Ascending aorta (tissue), 2 donors: ENCODE results near the gene SPRYD4. TPM values are rescaled to one million over a fixed set of nuclear protein-coding genes. Genes with fewer than 3 reads are reported as not detected.
A peak's percentile ranks its signal among the peaks of the same experiment; 100 is the strongest.
"Not testable (repeated sequence)": the region's sequence is repeated elsewhere in the genome, so short reads cannot be mapped to it uniquely, and the experiment has no call there.

ENCODE experiments used
- DNase-seq, 2 donors: peaks; one replicate each; pipeline ENCODE4 v3.0.0-alpha.2; 2019; ENCODE audit warnings: low spot score in 2 of 2
- H3K27ac ChIP-seq, 2 donors: fragments of 200-600 bp; sonication (generic); one replicate each; pipeline ENCODE4 v1.5.1; 2016 to 2017; ENCODE audit warnings: mild to moderate bottlenecking in 1 of 2
- H3K27me3 ChIP-seq: fragments of 200-600 bp; sonication (generic); one replicate; pipeline ENCODE4 v1.5.1; 2017
- H3K36me3 ChIP-seq, 2 donors: fragments of 200-600 bp; sonication (generic); one replicate each; pipeline ENCODE4 v1.5.1; 2016
- H3K4me1 ChIP-seq, 2 donors: fragments of 200-600 bp; sonication (generic); one replicate each; pipeline ENCODE4 v1.5.1; 2016 to 2017; ENCODE audit warnings: mild to moderate bottlenecking in 1 of 2
- H3K4me3 ChIP-seq, 2 donors: fragments of 200-600 bp; sonication (generic); one replicate each; pipeline ENCODE4 v1.5.1; 2016 to 2017; ENCODE audit warnings: mild to moderate bottlenecking in 1 of 2
- H3K9me3 ChIP-seq, 2 donors: fragments of 200-600 bp; sonication (generic); one replicate each; pipeline ENCODE4 v1.5.1; 2016
- CTCF ChIP-seq, 3 experiments: fragments of 200-600 bp in 2 of 3; fragments of 450-650 bp in 1 of 3; sonication (generic) in 2 of 3; IDR thresholded peaks; one replicate each; pipeline ENCODE4 v1.5.1; 2016 to 2019; ENCODE audit warnings: antibody characterized with exemption in 3 of 3, mild to moderate bottlenecking in 1 of 3, moderate library complexity in 1 of 3
- intact Hi-C: fragments of 100-400 bp; cut with DNase I; formaldehyde crosslinking; loops from one replicate; pipeline ENCODE4 v1.15.1; 2023
- total RNA-seq: library from RNA; depleted of rRNA; stranded (reverse); fragments of >200 nt; gene quantifications from one replicate; pipeline ENCODE4 v1.1.0, GENCODE V29; 2016

SPRYD4 gene
- total RNA-seq, 1 donor from 2014 or later: 0.43 TPM

GRCh38 chr12:56488041-56488955 lies 19.9 kb downstream of the SPRYD4 start, which contains the start of gene GLS2:
GLS2 (minus strand) TSS chr12:56488161; CDS start chr12:56488118, 43 bp downstream.
- peaks cover 3% of the 10 kb centered on the region in 2 donors for H3K4me1 ChIP-seq
- H3K4me3 ChIP-seq: peak within 1 kb of the TSS; percentile 54 to 83
- intact Hi-C loops: no loop called here
- H3K9me3 ChIP-seq: no peaks in the 10 kb centered on the region
- no peaks in the 10 kb centered on the region for H3K36me3 ChIP-seq
- H3K27ac ChIP-seq: no peak within 1 kb of the TSS
- no peaks in the 10 kb centered on the region for H3K27me3 ChIP-seq
- peak in 1 of 2 donors; percentile 85 for DNase-seq
- TF ChIP-seq CTCF (IDR thresholded peaks at IDR 0.05): no peak

- Histone ChIP-seq H3K27me3 (no peaks in the 10 kb centered on the region), H3K36me3 (no peaks in the 10 kb centered on the region), H3K9me3 (no peaks in the 10 kb centered on the region), H3K4me3 (no peak overlapping the region), H3K4me1 (peaks cover 3% of the 10 kb centered on the region in 2 donors), H3K27ac (no peak overlapping the region)
- TF ChIP-seq CTCF (IDR thresholded peaks at IDR 0.05): no peak
- no peak for DNase-seq
- intact Hi-C loops: no loop called here
Observed at GRCh38 chr12:56490360-56490759, 22.0 kb downstream of the SPRYD4 start.

- intact Hi-C loops, DNase-seq, H3K9me3 ChIP-seq, H3K4me1 ChIP-seq, H3K27me3 ChIP-seq, H3K4me3 ChIP-seq, H3K27ac ChIP-seq, H3K36me3 ChIP-seq: not testable (repeated sequence)
Observed at GRCh38 chr12:56493409-56494105, 25.2 kb downstream of the SPRYD4 start.

- DNase-seq: not testable (repeated sequence)
Observed at GRCh38 chr12:56494106-56494415, 25.7 kb downstream of the SPRYD4 start.

GRCh38 chr12:56494481-56494880 lies 26.1 kb downstream of the SPRYD4 start:
- DNase-seq, intact Hi-C loops, H3K4me3 ChIP-seq, H3K4me1 ChIP-seq, H3K9me3 ChIP-seq, H3K27ac ChIP-seq, H3K36me3 ChIP-seq, H3K27me3 ChIP-seq: not testable (repeated sequence)

More at GRCh38 chr12:56494106-56494415, 25.7 kb downstream of the SPRYD4 start:
- H3K4me3 ChIP-seq, H3K36me3 ChIP-seq, H3K9me3 ChIP-seq, H3K27ac ChIP-seq, H3K4me1 ChIP-seq, intact Hi-C loops, H3K27me3 ChIP-seq: not testable (repeated sequence)

- DNase-seq: peak in 1 of 2 donors; percentile 82
- H3K9me3 ChIP-seq, H3K27ac ChIP-seq, H3K27me3 ChIP-seq, intact Hi-C loops, H3K4me3 ChIP-seq, H3K36me3 ChIP-seq, H3K4me1 ChIP-seq: not testable (repeated sequence)
- peak in 2 of 3 experiments; percentile 50 to 51 for TF ChIP-seq CTCF (IDR thresholded peaks at IDR 0.05)
Observed at GRCh38 chr12:56496704-56497103, 28.3 kb downstream of the SPRYD4 start.

- H3K27me3 ChIP-seq, intact Hi-C loops, DNase-seq: not testable (repeated sequence)
Observed at GRCh38 chr12:56498126-56498902, 29.9 kb downstream of the SPRYD4 start.

GRCh38 chr12:56499452-56499851 lies 31.1 kb downstream of the SPRYD4 start:
- H3K27me3 ChIP-seq, H3K4me3 ChIP-seq, H3K27ac ChIP-seq, H3K4me1 ChIP-seq, H3K9me3 ChIP-seq, intact Hi-C loops, H3K36me3 ChIP-seq, DNase-seq: not testable (repeated sequence)

More at GRCh38 chr12:56498126-56498902, 29.9 kb downstream of the SPRYD4 start:
- not testable (repeated sequence) for H3K4me3 ChIP-seq, H3K36me3 ChIP-seq, H3K27ac ChIP-seq, H3K9me3 ChIP-seq, H3K4me1 ChIP-seq

GRCh38 chr12:56499879-56500278 lies 31.5 kb downstream of the SPRYD4 start:
- DNase-seq: not testable (repeated sequence)

More at GRCh38 chr12:56499879-56500278, 31.5 kb downstream of the SPRYD4 start:
- H3K4me3 ChIP-seq, H3K27me3 ChIP-seq, intact Hi-C loops, H3K9me3 ChIP-seq, H3K27ac ChIP-seq, H3K36me3 ChIP-seq, H3K4me1 ChIP-seq: not testable (repeated sequence)
